ENCODE measurements around the gene POLE3. TPM values are rescaled to one million over a fixed set of nuclear protein-coding genes. Genes with fewer than 3 reads are reported as not detected.
"Not testable (repeated sequence)": the region's sequence is repeated elsewhere in the genome, so short reads cannot be mapped to it uniquely, and the experiment has no call there.

The POLE3 gene
- total RNA-seq, 1 donor from 2014 or later, result 86.5 TPM

- Mint-ChIP-seq H3K4me1 (no peaks in the 10 kb centered on the region), H3K27ac (ENCODE audit: unreplicated experiment) (peak overlapping the region; percentile 69), H3K4me3 (no peak overlapping the region), H3K27me3 (ENCODE audit: low read depth) (no peaks in the 10 kb centered on the region), H3K36me3 (ENCODE audit: low read depth) (peaks cover 13% of the 10 kb centered on the region), H3K9me3 (no peaks in the 10 kb centered on the region)
- TF ChIP-seq CTCF (conservative IDR thresholded peaks at IDR 0.05), result no peak
- DNase-seq (ENCODE audit: low read depth, low spot score), result no peak
Measured at GRCh38 chr9:113387560-113388230, 22.8 kb downstream of the POLE3 start.

GRCh38 chr9:113386571-113387393 lies 23.7 kb downstream of the POLE3 start:
- DNase-seq (ENCODE audit: low read depth, low spot score), result no peak
- H3K9me3 Mint-ChIP-seq, result no peaks in the 10 kb centered on the region
- H3K27me3 Mint-ChIP-seq (ENCODE audit: low read depth), result no peaks in the 10 kb centered on the region
- H3K4me3 Mint-ChIP-seq, result no peak overlapping the region
- H3K36me3 Mint-ChIP-seq (ENCODE audit: low read depth), result peaks cover 13% of the 10 kb centered on the region
- TF ChIP-seq CTCF (conservative IDR thresholded peaks at IDR 0.05), result no peak
- H3K4me1 Mint-ChIP-seq, result no peaks in the 10 kb centered on the region
- H3K27ac Mint-ChIP-seq (ENCODE audit: unreplicated experiment), result no peak overlapping the region

GRCh38 chr9:113381909-113382411 lies 28.5 kb downstream of the POLE3 start:
- no peak for TF ChIP-seq CTCF (conservative IDR thresholded peaks at IDR 0.05)
- no peak overlapping the region for H3K4me3 Mint-ChIP-seq
- H3K36me3 Mint-ChIP-seq (ENCODE audit: low read depth), result peaks cover 6% of the 10 kb centered on the region
- DNase-seq (ENCODE audit: low read depth, low spot score), result no peak
- no peak overlapping the region for H3K27ac Mint-ChIP-seq (ENCODE audit: unreplicated experiment)
- no peaks in the 10 kb centered on the region for H3K9me3 Mint-ChIP-seq
- H3K4me1 Mint-ChIP-seq, result no peaks in the 10 kb centered on the region
- H3K27me3 Mint-ChIP-seq (ENCODE audit: low read depth), result peaks cover 3% of the 10 kb centered on the region

- not testable (repeated sequence) for H3K4me3 Mint-ChIP-seq; DNase-seq (ENCODE audit: low read depth, low spot score); H3K27ac Mint-ChIP-seq (ENCODE audit: unreplicated experiment); H3K4me1 Mint-ChIP-seq; H3K9me3 Mint-ChIP-seq; H3K27me3 Mint-ChIP-seq (ENCODE audit: low read depth); H3K36me3 Mint-ChIP-seq (ENCODE audit: low read depth)
Measured at GRCh38 chr9:113381441-113381840, 29.0 kb downstream of the POLE3 start.

- Mint-ChIP-seq H3K4me3 (no peak overlapping the region), H3K27me3 (ENCODE audit: low read depth) (peaks cover 3% of the 10 kb centered on the region), H3K27ac (ENCODE audit: unreplicated experiment) (no peak overlapping the region), H3K4me1 (no peaks in the 10 kb centered on the region), H3K9me3 (no peaks in the 10 kb centered on the region), H3K36me3 (ENCODE audit: low read depth) (no peaks in the 10 kb centered on the region)
- no peak for DNase-seq (ENCODE audit: low read depth, low spot score)
- TF ChIP-seq CTCF (conservative IDR thresholded peaks at IDR 0.05), result no peak
Measured at GRCh38 chr9:113380869-113381378, 29.6 kb downstream of the POLE3 start.

- H3K36me3 Mint-ChIP-seq (ENCODE audit: low read depth); H3K9me3 Mint-ChIP-seq; H3K27me3 Mint-ChIP-seq (ENCODE audit: low read depth); DNase-seq (ENCODE audit: low read depth, low spot score); H3K27ac Mint-ChIP-seq (ENCODE audit: unreplicated experiment); H3K4me1 Mint-ChIP-seq; H3K4me3 Mint-ChIP-seq: not testable (repeated sequence)
Measured at GRCh38 chr9:113379829-113380210, 30.7 kb downstream of the POLE3 start.

- H3K27me3 Mint-ChIP-seq (ENCODE audit: low read depth); H3K9me3 Mint-ChIP-seq; H3K36me3 Mint-ChIP-seq (ENCODE audit: low read depth); H3K27ac Mint-ChIP-seq (ENCODE audit: unreplicated experiment); H3K4me1 Mint-ChIP-seq; DNase-seq (ENCODE audit: low read depth, low spot score): not testable (repeated sequence)
- peak overlapping the region; percentile 57 for H3K4me3 Mint-ChIP-seq
Measured at GRCh38 chr9:113379094-113379828, 31.2 kb downstream of the POLE3 start.
